Measurements from ENCODE around the gene REV1. TPM values are rescaled to one million over a fixed set of nuclear protein-coding genes. Genes with fewer than 3 reads are reported as not detected.

The REV1 gene
- polyA plus RNA-seq, 1 experiment = 17.9 TPM

GRCh38 chr2:99485411-99485810 lies 4.4 kb downstream of the REV1 start:
- DNase-seq (ENCODE audit: low read depth) = no peak

GRCh38 chr2:99484205-99484604 lies 5.6 kb downstream of the REV1 start:
- Histone ChIP-seq H3K36me3 (ENCODE audit: control insufficient read depth, insufficient read depth, low read length) (no peaks in the 10 kb centered on the region), H3K27me3 (ENCODE audit: control insufficient read depth, insufficient read depth, low read length) (no peaks in the 10 kb centered on the region), H3K4me3 (ENCODE audit: low read depth, low read length) (no peak overlapping the region)
- ChIA-PET CTCF (interaction anchor here (0.8 kb wide), 1 partner anchor 304 kb away, joined by 3 read pairs; no protein-coding TSS in a partner anchor), POLR2A (interaction anchor here (0.6 kb wide), 2 partner anchors 12 to 160 kb away, joined by 3 read pairs; no protein-coding TSS in a partner anchor)
- TF ChIP-seq CTCF (IDR thresholded peaks at IDR 0.05; ENCODE audit: insufficient read depth, low read depth, low read length) = no peak
- no peak for DNase-seq (ENCODE audit: low read depth)

More at GRCh38 chr2:99485411-99485810, 4.4 kb downstream of the REV1 start:
- ChIA-PET POLR2A (no interaction called here), CTCF (no interaction called here)
- Histone ChIP-seq H3K27me3 (ENCODE audit: control insufficient read depth, insufficient read depth, low read length) (no peaks in the 10 kb centered on the region), H3K4me3 (ENCODE audit: low read depth, low read length) (no peak overlapping the region), H3K36me3 (ENCODE audit: control insufficient read depth, insufficient read depth, low read length) (no peaks in the 10 kb centered on the region)
- TF ChIP-seq CTCF (IDR thresholded peaks at IDR 0.05; ENCODE audit: insufficient read depth, low read depth, low read length) = no peak

GRCh38 chr2:99481941-99482340 lies 7.9 kb downstream of the REV1 start:
- Histone ChIP-seq H3K36me3 (ENCODE audit: control insufficient read depth, insufficient read depth, low read length) (no peaks in the 10 kb centered on the region), H3K27me3 (ENCODE audit: control insufficient read depth, insufficient read depth, low read length) (no peaks in the 10 kb centered on the region), H3K4me3 (ENCODE audit: low read depth, low read length) (no peak overlapping the region)
- no peak for DNase-seq (ENCODE audit: low read depth)
- ChIA-PET CTCF (interaction anchor here (1.0 kb wide), 2 partner anchors 41 to 145 kb away, joined by 3 read pairs; partner anchors contain the start of gene EIF5B), POLR2A (no interaction called here)
- no peak for TF ChIP-seq CTCF (IDR thresholded peaks at IDR 0.05; ENCODE audit: insufficient read depth, low read depth, low read length)

GRCh38 chr2:99481527-99481926 lies 8.3 kb downstream of the REV1 start:
- POLR2A ChIA-PET = no interaction called here
- CTCF ChIA-PET = interaction anchor here (1.0 kb wide), 1 partner anchor 145 kb away, joined by 3 read pairs; the partner anchor contains the start of gene EIF5B
- Histone ChIP-seq H3K27me3 (ENCODE audit: control insufficient read depth, insufficient read depth, low read length) (no peaks in the 10 kb centered on the region), H3K4me3 (ENCODE audit: low read depth, low read length) (no peak overlapping the region), H3K36me3 (ENCODE audit: control insufficient read depth, insufficient read depth, low read length) (no peaks in the 10 kb centered on the region)
- TF ChIP-seq CTCF (IDR thresholded peaks at IDR 0.05; ENCODE audit: insufficient read depth, low read depth, low read length) = no peak
- DNase-seq (ENCODE audit: low read depth) = no peak

DNA sequence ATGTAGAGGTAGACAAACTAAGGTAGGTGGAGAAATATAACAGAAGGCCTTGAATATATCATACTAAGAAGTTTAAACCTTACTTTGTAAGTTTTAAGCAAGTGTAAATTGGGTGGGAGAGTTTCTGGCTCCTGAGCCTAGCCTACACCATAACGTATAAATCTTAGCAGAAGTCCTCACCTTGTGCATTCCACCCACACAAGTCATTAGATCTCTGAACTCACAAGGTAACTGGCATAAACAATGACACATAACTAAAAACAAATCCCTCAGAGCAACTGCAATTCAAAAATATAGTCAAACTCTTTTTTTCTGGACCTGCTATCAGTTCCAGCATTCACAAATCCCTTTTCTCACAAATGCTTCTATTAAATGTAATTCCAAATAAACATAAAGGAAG lies 9.4 kb downstream of the REV1 start:
- DNase-seq (ENCODE audit: low read depth) = no peak
- no peaks in the 10 kb centered on the region for H3K36me3 ChIP-seq (ENCODE audit: control insufficient read depth, insufficient read depth, low read length)
- H3K27me3 ChIP-seq (ENCODE audit: control insufficient read depth, insufficient read depth, low read length) = no peaks in the 10 kb centered on the region
- H3K4me3 ChIP-seq (ENCODE audit: low read depth, low read length) = no peak overlapping the region
- CTCF ChIA-PET = no interaction called here
- POLR2A ChIA-PET = no interaction called here
- TF ChIP-seq CTCF (IDR thresholded peaks at IDR 0.05; ENCODE audit: insufficient read depth, low read depth, low read length) = no peak

All from BJ (cell line).